Lung (tissue), 12 donors: Measurements from ENCODE around the gene MED27. TPM values are rescaled to one million over a fixed set of nuclear protein-coding genes. Genes with fewer than 3 reads are reported as not detected.

Source experiments
- ATAC-seq: fragments of 200-7000 bp; cut with Tn5 transposase; one replicate; pipeline ENCODE4 v1.9.1; 2020; ENCODE audit warnings: moderate number of reproducible peaks; ENCODE audit not compliant: insufficient read depth, low FRiP score
- DNase-seq, 3 donors: peaks; one replicate each; pipeline ENCODE4 v3.0.0-alpha.2; 2013 to 2017
- H3K27ac ChIP-seq, 2 donors: one replicate each; pipeline ENCODE4 v1.5.1; 2013; ENCODE audit warnings: mild to moderate bottlenecking in 2 of 2, moderate library complexity in 2 of 2, control low read depth in 1 of 2, inconsistent platforms in 1 of 2, low read depth in 1 of 2, low read length in 1 of 2
- H3K27me3 ChIP-seq, 3 donors: one replicate each; pipeline ENCODE4 v1.5.1; 2013; ENCODE audit warnings: low read length in 2 of 3; ENCODE audit not compliant: control insufficient read depth in 3 of 3, insufficient read depth in 3 of 3
- H3K36me3 ChIP-seq, 4 donors: one replicate each; pipeline ENCODE4 v1.5.1; 2013; ENCODE audit warnings: low read length in 4 of 4, mild to moderate bottlenecking in 1 of 4, moderate library complexity in 1 of 4; ENCODE audit not compliant: control insufficient read depth in 4 of 4, insufficient read depth in 4 of 4
- H3K4me1 ChIP-seq, 5 donors: one replicate each; pipeline ENCODE4 v1.5.1; 2013; ENCODE audit warnings: low read length in 5 of 5, mild to moderate bottlenecking in 2 of 5, moderate library complexity in 1 of 5; ENCODE audit not compliant: control insufficient read depth in 5 of 5, insufficient read depth in 5 of 5
- H3K4me3 ChIP-seq: one replicate; pipeline ENCODE4 v1.5.1; 2013; ENCODE audit warnings: mild to moderate bottlenecking, control low read depth, moderate library complexity
- H3K9ac ChIP-seq, 2 donors: one replicate each; pipeline ENCODE4 v1.5.1; 2013; ENCODE audit warnings: low read length in 2 of 2, control low read depth in 1 of 2; ENCODE audit not compliant: insufficient read depth in 1 of 2
- H3K9me3 ChIP-seq, 4 donors: one replicate each; pipeline ENCODE4 v1.5.1; 2013; ENCODE audit warnings: low read length in 3 of 4, mild to moderate bottlenecking in 1 of 4, moderate library complexity in 1 of 4; ENCODE audit not compliant: control insufficient read depth in 4 of 4, insufficient read depth in 3 of 4
- CTCF ChIP-seq: IDR thresholded peaks from 2 replicates; pipeline ENCODE4 v1.5.1; 2012; ENCODE audit warnings: mild to moderate bottlenecking; ENCODE audit errors: control extremely low read depth, extremely low read depth
- WGBS, 2 donors: extraction: QIAGEN DNeasy Blood & Tissue Kit; methylation state at CpG; one replicate each; pipeline ENCODE4 v1.1.7; 2013; 5-methylcytosine and 5-hydroxymethylcytosine counted together
- polyA plus RNA-seq, 2 donors: library from polyadenylated mRNA; stranded (reverse); fragments of 200-250 nt; gene quantifications; one replicate each; pipeline ENCODE4 v1.2.1, GENCODE V29; 2013
- total RNA-seq, 2 donors: library from RNA; depleted of rRNA in 1 of 2; stranded (reverse); fragments of >200 nt in 1 of 2; gene quantifications; one replicate each; pipeline ENCODE4 v1.2.1, GENCODE V29; 2014 to 2021
- donor health status: control.
- donor health status: control.
- donor health status: Bipolar disorder and iron deficiency.
- donor health status: healthy.
- donor health status: DM: yes; HTN: yes; CAD: no.

Gene MED27
- total and polyA plus RNA-seq, 4 donors: 9.8 to 22.3 (median 16.7) TPM

GRCh38 chr9:131847665-131848354 is 231.9 kb downstream of the MED27 start:
- WGBS, 2 donors: 91 to 96% methylated on average over 18 of the region's 18 CpGs
- H3K4me1 ChIP-seq: no peaks in the 10 kb centered on the region
- no peak for ATAC-seq
- no peak overlapping the region for H3K9ac ChIP-seq
- no peak for TF ChIP-seq CTCF
- peaks cover 0 to 2% (median under 1%) of the 10 kb centered on the region in 4 donors for H3K9me3 ChIP-seq
- H3K27me3 ChIP-seq: peaks cover 0 to 2% (median 0%) of the 10 kb centered on the region in 3 donors
- DNase-seq: no peak
- H3K27ac ChIP-seq: no peak overlapping the region
- H3K36me3 ChIP-seq: no peaks in the 10 kb centered on the region
- H3K4me3 ChIP-seq: no peak overlapping the region

GRCh38 chr9:131845305-131846298 is 234.1 kb downstream of the MED27 start:
- no peak for DNase-seq

GRCh38 chr9:131844745-131845118 is 234.9 kb downstream of the MED27 start:
- peaks cover 0 to 6% (median 0%) of the 10 kb centered on the region in 3 donors for H3K27me3 ChIP-seq
- DNase-seq: no peak
- H3K9ac ChIP-seq: no peak overlapping the region
- WGBS, 2 donors: 95 to 97% methylated on average over 4 of the region's 4 CpGs
- H3K36me3 ChIP-seq: no peaks in the 10 kb centered on the region
- H3K4me3 ChIP-seq: no peak overlapping the region
- no peaks in the 10 kb centered on the region for H3K4me1 ChIP-seq
- H3K9me3 ChIP-seq: peaks cover 0 to 2% (median under 1%) of the 10 kb centered on the region in 4 donors
- no peak for TF ChIP-seq CTCF
- no peak overlapping the region for H3K27ac ChIP-seq
- no peak for ATAC-seq

More at GRCh38 chr9:131845305-131846298, 234.1 kb downstream of the MED27 start:
- Histone ChIP-seq H3K27me3 (peaks cover 0 to 6% (median 0%) of the 10 kb centered on the region in 3 donors), H3K4me1 (no peaks in the 10 kb centered on the region), H3K36me3 (no peaks in the 10 kb centered on the region), H3K27ac (no peak overlapping the region), H3K4me3 (no peak overlapping the region), H3K9ac (no peak overlapping the region), H3K9me3 (peaks cover 0 to 2% (median under 1%) of the 10 kb centered on the region in 4 donors)
- no peak for TF ChIP-seq CTCF
- ATAC-seq: no peak
- WGBS, 2 donors: 88 to 91% methylated on average over 29 of the region's 29 CpGs
